MCF 10A (cell line): ENCODE results near the gene ITGA1. TPM values are rescaled to one million over a fixed set of nuclear protein-coding genes. Genes with fewer than 3 reads are reported as not detected.

ENCODE experiments used
- BruUV-seq: library from RNA; stranded (reverse); fragments of 400-500 nt; replicated peaks from 2 replicates; lab custom pipeline; 2021; lab: Mats Ljungman, UMichigan
- CTCF ChIA-PET: fragments of 300-600 bp; sonication (Branson Sonifier 250); formaldehyde crosslinking; extraction: SDS; loops from one replicate; lab custom pipeline; 2021; ENCODE audit warnings: antibody characterized with exemption, inconsistent platforms; lab: Yijun Ruan, JAX
- POLR2A ChIA-PET: fragments of 300-600, 350-650 bp; sonication (Branson Sonifier 250); formaldehyde crosslinking; extraction: SDS; loops from one replicate; lab custom pipeline; 2020; ENCODE audit warnings: antibody characterized with exemption, inconsistent platforms; lab: Yijun Ruan, JAX
- DNase-seq: peaks from one replicate; pipeline ENCODE4 v3.0.0-alpha.2; 2018; ENCODE audit not compliant: unreplicated experiment
- H3K27ac Mint-ChIP-seq: one replicate; pipeline ENCODE4 v1.8.0; 2022; ENCODE audit warnings: mild to moderate bottlenecking, low read depth, mixed read lengths; ENCODE audit not compliant: unreplicated experiment
- H3K27me3 Mint-ChIP-seq: one replicate; pipeline ENCODE4 v1.8.0; 2022; ENCODE audit warnings: mixed read lengths; ENCODE audit not compliant: insufficient read depth, unreplicated experiment
- H3K36me3 Mint-ChIP-seq: one replicate; pipeline ENCODE4 v1.8.0; 2022; ENCODE audit warnings: mild to moderate bottlenecking, moderate library complexity, mixed read lengths; ENCODE audit not compliant: insufficient read depth, unreplicated experiment
- H3K4me1 Mint-ChIP-seq: one replicate; pipeline ENCODE4 v1.8.0; 2022; ENCODE audit warnings: mixed read lengths; ENCODE audit not compliant: insufficient read depth, unreplicated experiment
- H3K4me3 Mint-ChIP-seq: one replicate; pipeline ENCODE4 v1.8.0; 2022; ENCODE audit warnings: mild to moderate bottlenecking, moderate library complexity, mixed read lengths; ENCODE audit not compliant: unreplicated experiment
- H3K9me3 Mint-ChIP-seq: one replicate; pipeline ENCODE4 v1.8.0; 2022; ENCODE audit warnings: mixed read lengths; ENCODE audit not compliant: unreplicated experiment
- intact Hi-C: fragments of 100-400 bp; cut with micrococcal nuclease; formaldehyde crosslinking; loops from 2 replicates; pipeline ENCODE4 v1.14.1; 2022
- total RNA-seq: library from RNA; stranded (reverse); gene quantifications from 2 replicates; pipeline ENCODE4 v1.2.3, GENCODE V29; 2022
- TF ChIP-seq, protein P1 (sequence below): fragments of 200-600 bp; IDR thresholded peaks from one replicate; pipeline ENCODE4 v1.8.0; 2022; ENCODE audit warnings: antibody characterized with exemption, mild to moderate bottlenecking; ENCODE audit not compliant: unreplicated experiment

Gene ITGA1
- total RNA-seq, 1 experiment from 2014 or later = 7.7 TPM

DNA sequence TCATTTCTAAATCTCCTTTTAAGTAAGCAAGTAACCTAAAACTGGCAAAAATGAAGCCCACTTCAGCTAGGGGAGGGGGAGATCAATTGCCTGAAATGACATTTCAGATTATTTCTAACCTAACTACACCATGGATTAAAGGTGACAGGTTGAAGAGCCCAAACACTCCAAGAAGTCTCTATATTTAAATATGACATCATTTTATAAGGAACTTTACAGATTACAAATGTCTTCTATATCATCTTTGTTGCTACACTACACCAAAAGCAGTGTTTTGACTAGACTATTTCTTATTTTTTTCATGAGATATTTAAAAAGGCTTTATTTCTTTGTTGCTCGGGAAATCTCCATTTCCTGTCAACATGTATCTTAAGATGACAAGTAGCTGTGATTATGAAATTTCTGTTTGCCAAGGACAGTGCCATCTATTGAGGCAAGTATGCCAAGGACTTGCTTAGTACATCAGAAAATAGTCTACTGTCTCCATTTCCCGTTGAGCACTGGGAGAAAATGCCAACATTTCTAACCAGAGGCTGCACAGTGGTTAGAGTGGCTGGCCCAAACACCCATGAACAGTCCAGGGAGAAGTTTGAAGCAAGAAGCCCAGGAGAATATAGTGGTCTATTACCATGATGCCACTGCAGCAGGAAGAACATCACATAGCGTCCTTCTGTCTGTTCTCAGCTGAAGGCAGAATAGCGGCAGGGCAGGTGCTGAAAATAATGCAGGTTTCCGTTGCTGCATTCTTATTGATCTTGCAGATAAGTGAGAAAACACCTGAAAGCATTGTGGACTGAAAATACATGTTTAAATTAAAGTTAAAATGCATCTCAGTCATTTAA, 108.1 kb downstream of the ITGA1 start:
- intact Hi-C loops = no loop called here
- POLR2A ChIA-PET = interaction anchor here (1.0 kb wide), 1 partner anchor 96 kb away, joined by 3 read pairs; no protein-coding TSS in a partner anchor
- DNase-seq = no peak
- Mint-ChIP-seq H3K4me1 (no peaks in the 10 kb centered on the region), H3K4me3 (no peak overlapping the region), H3K27me3 (no peaks in the 10 kb centered on the region), H3K27ac (no peak overlapping the region), H3K9me3 (no peaks in the 10 kb centered on the region), H3K36me3 (no peaks in the 10 kb centered on the region)
- BruUV-seq = no TSS peak
- CTCF ChIA-PET = interaction anchor here (0.6 to 1.2 kb wide), 3 partner anchors 20 to 97 kb away, joined by 3 to 4 read pairs (median 3); no protein-coding TSS in a partner anchor
- TF ChIP-seq, protein P1, sequence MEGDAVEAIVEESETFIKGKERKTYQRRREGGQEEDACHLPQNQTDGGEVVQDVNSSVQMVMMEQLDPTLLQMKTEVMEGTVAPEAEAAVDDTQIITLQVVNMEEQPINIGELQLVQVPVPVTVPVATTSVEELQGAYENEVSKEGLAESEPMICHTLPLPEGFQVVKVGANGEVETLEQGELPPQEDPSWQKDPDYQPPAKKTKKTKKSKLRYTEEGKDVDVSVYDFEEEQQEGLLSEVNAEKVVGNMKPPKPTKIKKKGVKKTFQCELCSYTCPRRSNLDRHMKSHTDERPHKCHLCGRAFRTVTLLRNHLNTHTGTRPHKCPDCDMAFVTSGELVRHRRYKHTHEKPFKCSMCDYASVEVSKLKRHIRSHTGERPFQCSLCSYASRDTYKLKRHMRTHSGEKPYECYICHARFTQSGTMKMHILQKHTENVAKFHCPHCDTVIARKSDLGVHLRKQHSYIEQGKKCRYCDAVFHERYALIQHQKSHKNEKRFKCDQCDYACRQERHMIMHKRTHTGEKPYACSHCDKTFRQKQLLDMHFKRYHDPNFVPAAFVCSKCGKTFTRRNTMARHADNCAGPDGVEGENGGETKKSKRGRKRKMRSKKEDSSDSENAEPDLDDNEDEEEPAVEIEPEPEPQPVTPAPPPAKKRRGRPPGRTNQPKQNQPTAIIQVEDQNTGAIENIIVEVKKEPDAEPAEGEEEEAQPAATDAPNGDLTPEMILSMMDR = no peak

DNA sequence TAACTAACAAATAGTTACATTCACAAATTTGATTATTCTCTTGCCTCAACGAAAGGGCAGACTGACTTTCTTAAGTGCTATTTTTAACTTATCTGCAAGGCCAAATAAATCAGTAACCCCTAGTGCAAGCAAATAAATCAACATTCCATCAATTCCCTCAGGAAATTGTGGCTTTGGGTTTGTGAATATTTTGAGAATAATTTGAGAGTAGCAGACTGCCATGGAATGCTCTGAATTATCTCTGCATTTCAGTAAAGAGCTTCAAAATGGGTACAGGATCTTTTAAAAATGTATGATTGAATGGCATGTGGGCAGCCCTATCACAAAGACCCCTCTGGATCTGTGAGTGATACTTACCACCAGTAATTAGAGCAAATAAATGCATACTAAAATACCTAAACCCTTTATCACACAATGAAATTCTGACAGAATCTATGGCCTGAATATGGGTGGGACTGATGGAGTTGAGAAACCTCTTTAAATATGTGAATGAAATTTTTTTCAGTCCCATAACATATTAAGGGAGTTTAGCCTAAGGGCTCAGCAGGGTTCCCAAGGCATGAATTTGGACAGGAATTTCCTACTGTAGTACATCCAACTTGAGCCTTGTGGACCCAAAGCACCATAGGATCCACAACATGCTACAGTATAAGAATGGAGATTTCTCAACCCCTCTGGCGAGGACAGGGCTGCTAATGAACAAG, 109.0 kb downstream of the ITGA1 start:
- H3K9me3 Mint-ChIP-seq = no peaks in the 10 kb centered on the region
- DNase-seq = no peak
- no peak overlapping the region for H3K4me3 Mint-ChIP-seq
- POLR2A ChIA-PET = interaction anchor here (1.0 kb wide), 1 partner anchor 97 kb away, joined by 3 read pairs; no protein-coding TSS in a partner anchor
- CTCF ChIA-PET = interaction anchor here (0.6 kb wide), 1 partner anchor 29 kb away, joined by 4 read pairs; no protein-coding TSS in a partner anchor
- no peak overlapping the region for H3K27ac Mint-ChIP-seq
- BruUV-seq = no TSS peak
- TF ChIP-seq, protein P1 = no peak
- no peaks in the 10 kb centered on the region for H3K27me3 Mint-ChIP-seq
- no peaks in the 10 kb centered on the region for H3K4me1 Mint-ChIP-seq
- no peaks in the 10 kb centered on the region for H3K36me3 Mint-ChIP-seq
- intact Hi-C loops = no loop called here

DNA sequence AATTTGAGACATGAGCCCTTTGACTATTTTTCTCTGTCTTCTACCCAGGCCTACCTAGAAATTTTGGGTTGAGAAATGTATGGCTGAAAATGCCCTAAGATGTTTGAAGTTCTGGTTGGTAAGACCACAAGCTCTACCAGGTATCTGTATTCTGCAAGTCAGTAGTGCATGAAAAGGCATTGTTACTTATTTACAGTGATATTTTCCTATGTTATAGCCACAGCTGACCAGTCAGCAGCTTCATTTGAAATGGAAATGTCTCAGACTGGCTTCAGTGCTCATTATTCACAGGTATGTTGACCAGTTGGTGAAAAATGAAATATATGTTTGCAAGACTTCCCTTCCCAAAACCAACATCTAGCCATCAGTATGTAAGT, 109.5 kb downstream of the ITGA1 start:
- DNase-seq = no peak
- POLR2A ChIA-PET = no interaction called here
- no peaks in the 10 kb centered on the region for H3K27me3 Mint-ChIP-seq
- H3K36me3 Mint-ChIP-seq = no peaks in the 10 kb centered on the region
- no peaks in the 10 kb centered on the region for H3K4me1 Mint-ChIP-seq
- TF ChIP-seq, protein P1 = no peak
- no peak overlapping the region for H3K4me3 Mint-ChIP-seq
- H3K27ac Mint-ChIP-seq = no peak overlapping the region
- intact Hi-C loops = no loop called here
- no peaks in the 10 kb centered on the region for H3K9me3 Mint-ChIP-seq
- BruUV-seq = no TSS peak
- CTCF ChIA-PET = no interaction called here
